Liver (tissue), 3 donors: ENCODE measurements around the gene PRKN.

Source experiments
- ATF3 ChIP-seq: IDR thresholded peaks from 2 replicates; pipeline ENCODE4 v1.6.1; 2016; ENCODE audit warnings: antibody characterized with exemption
- CTCF ChIP-seq: fragments of 150-350 bp; IDR thresholded peaks from 2 replicates; pipeline ENCODE4 v1.5.1; 2017; ENCODE audit warnings: improper control_type of control experiment, low read depth, low read length; ENCODE audit not compliant: missing input control
- EGR1 ChIP-seq, 2 donors: IDR thresholded peaks; 2 replicates each; pipeline ENCODE4 v1.6.1; 2016 to 2018; ENCODE audit warnings: antibody characterized with exemption in 2 of 2, low read depth in 2 of 2
- FOXA1 ChIP-seq: IDR thresholded peaks from 2 replicates; pipeline ENCODE4 v1.6.1; 2016; ENCODE audit warnings: antibody characterized with exemption
- JUND ChIP-seq, 2 donors: IDR thresholded peaks; 2 replicates each; pipeline ENCODE4 v1.6.1; 2016; ENCODE audit warnings: antibody characterized with exemption in 2 of 2
- MAX ChIP-seq: IDR thresholded peaks from 2 replicates; pipeline ENCODE4 v1.6.1; 2016; ENCODE audit warnings: antibody characterized with exemption
- RAD21 ChIP-seq, 2 donors: IDR thresholded peaks; 2 replicates each; pipeline ENCODE4 v1.6.1; 2016; ENCODE audit warnings: antibody characterized with exemption in 2 of 2, mild to moderate bottlenecking in 2 of 2
- REST ChIP-seq: IDR thresholded peaks from 2 replicates; pipeline ENCODE4 v1.6.1; 2016; ENCODE audit warnings: antibody characterized with exemption, mild to moderate bottlenecking
- TAF1 ChIP-seq: conservative IDR thresholded peaks from 2 replicates; pipeline ENCODE4 v1.6.1; 2016; ENCODE audit warnings: antibody characterized with exemption, mild to moderate bottlenecking
- ZBTB33 ChIP-seq: IDR thresholded peaks from 2 replicates; pipeline ENCODE4 v1.6.1; 2016; ENCODE audit warnings: antibody characterized with exemption
- donor health status: healthy.
- donor health status: healthy.

GRCh38 chr6:162217058-162217457 lies 510.5 kb downstream of the PRKN start:
- TF ChIP-seq REST (no peak), CTCF (no peak), TAF1 (no peak), EGR1 (IDR thresholded peaks at IDR 0.05; ENCODE audit: low read depth in 2 of 2) (no peak), RAD21 (IDR thresholded peaks at IDR 0.05) (no peak), ZBTB33 (no peak), MAX (no peak), ATF3 (no peak), JUND (IDR thresholded peaks at IDR 0.05) (no peak), FOXA1 (no peak)
